RWPE2 (cell line): ENCODE data around the gene MEGF8.
A peak's percentile ranks its signal among the peaks of the same experiment; 100 is the strongest.
"Not testable (repeated sequence)": the region's sequence is repeated elsewhere in the genome, so short reads cannot be mapped to it uniquely, and the experiment has no call there.

Experiments used
- ATAC-seq: fragments of 200-7000 bp; cut with Tn5 transposase; 3 replicates; pipeline ENCODE4 v1.9.1; 2021; ENCODE audit warnings: low read depth
- DNase-seq: peaks from one replicate; pipeline ENCODE4 v3.0.0-alpha.2; 2020; ENCODE audit warnings: low spot score
- H3K27ac ChIP-seq: fragments of 450-650 bp; 2 replicates; pipeline ENCODE4 v1.5.1; 2017; ENCODE audit warnings: mild to moderate bottlenecking; ENCODE audit not compliant: poor library complexity, severe bottlenecking
- H3K27me3 ChIP-seq: fragments of 250-450 bp; sonication (Bioruptor Pico); 2 replicates; pipeline ENCODE4 v1.5.1; 2021; ENCODE audit warnings: mild to moderate bottlenecking, moderate library complexity; ENCODE audit not compliant: insufficient read depth, poor library complexity, severe bottlenecking
- H3K36me3 ChIP-seq: fragments of 250-450 bp; sonication (Bioruptor Pico); 2 replicates; pipeline ENCODE4 v1.5.1; 2020; ENCODE audit warnings: low read depth, mild to moderate bottlenecking, moderate library complexity
- H3K4me1 ChIP-seq: fragments of 250-450 bp; sonication (Bioruptor Pico); 2 replicates; pipeline ENCODE4 v1.5.1; 2021; ENCODE audit warnings: mild to moderate bottlenecking, moderate library complexity; ENCODE audit not compliant: insufficient read depth, poor library complexity, severe bottlenecking
- H3K4me3 ChIP-seq: fragments of 250-450 bp; sonication (Bioruptor Pico); 2 replicates; pipeline ENCODE4 v1.5.1; 2021; ENCODE audit warnings: mild to moderate bottlenecking, moderate library complexity; ENCODE audit not compliant: severe bottlenecking
- H3K9me3 ChIP-seq: fragments of 250-450 bp; sonication (Bioruptor Pico); 2 replicates; pipeline ENCODE4 v1.5.1; 2021; ENCODE audit warnings: mild to moderate bottlenecking, moderate library complexity; ENCODE audit not compliant: severe bottlenecking
- CTCF ChIP-seq: fragments of 450-650 bp; IDR thresholded peaks from one replicate; pipeline ENCODE4 v1.5.1; 2017; ENCODE audit warnings: mild to moderate bottlenecking, moderate library complexity; ENCODE audit not compliant: poor library complexity, severe bottlenecking

Gene MEGF8

DNA sequence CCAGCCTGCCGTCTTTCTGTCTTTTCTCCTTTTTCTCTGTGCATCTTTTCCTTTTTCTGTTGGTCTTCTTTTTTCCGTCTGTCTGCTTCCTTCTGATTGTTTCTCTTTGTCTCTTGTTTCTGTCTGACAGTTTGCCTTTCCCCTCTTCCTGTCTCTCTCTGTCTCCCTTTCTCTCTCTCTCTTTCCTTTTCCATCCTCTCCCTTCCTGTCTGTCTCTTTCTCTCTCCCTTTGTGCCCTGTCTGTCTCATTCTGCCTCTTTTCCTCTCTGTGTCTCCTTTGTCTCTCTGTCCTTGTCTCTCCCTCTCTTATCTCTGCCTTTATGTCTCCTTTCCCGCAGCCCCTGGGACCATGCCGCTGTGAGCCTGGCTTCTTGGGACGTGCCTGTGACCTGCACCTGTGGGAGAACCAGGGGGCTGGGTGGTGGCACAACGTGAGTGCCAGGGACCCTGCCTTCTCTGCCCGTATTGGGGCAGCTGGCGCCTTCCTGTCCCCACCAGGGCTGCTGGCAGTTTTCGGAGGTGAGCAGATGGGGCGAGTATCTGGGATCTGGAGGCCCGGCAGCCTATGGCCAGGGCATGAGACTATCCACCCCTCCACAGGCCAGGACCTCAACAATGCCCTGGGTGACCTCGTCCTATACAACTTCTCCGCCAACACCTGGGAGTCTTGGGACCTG is 9.4 kb downstream of the MEGF8 start:
- H3K36me3 ChIP-seq: peaks cover 5% of the 10 kb centered on the region
- H3K4me3 ChIP-seq: no peak overlapping the region
- DNase-seq (no peak), ATAC-seq (no peak)
- H3K27ac ChIP-seq: no peak overlapping the region
- no peaks in the 10 kb centered on the region for H3K4me1 ChIP-seq
- H3K27me3 ChIP-seq: no peaks in the 10 kb centered on the region
- no peaks in the 10 kb centered on the region for H3K9me3 ChIP-seq
- no peak for TF ChIP-seq CTCF

DNA sequence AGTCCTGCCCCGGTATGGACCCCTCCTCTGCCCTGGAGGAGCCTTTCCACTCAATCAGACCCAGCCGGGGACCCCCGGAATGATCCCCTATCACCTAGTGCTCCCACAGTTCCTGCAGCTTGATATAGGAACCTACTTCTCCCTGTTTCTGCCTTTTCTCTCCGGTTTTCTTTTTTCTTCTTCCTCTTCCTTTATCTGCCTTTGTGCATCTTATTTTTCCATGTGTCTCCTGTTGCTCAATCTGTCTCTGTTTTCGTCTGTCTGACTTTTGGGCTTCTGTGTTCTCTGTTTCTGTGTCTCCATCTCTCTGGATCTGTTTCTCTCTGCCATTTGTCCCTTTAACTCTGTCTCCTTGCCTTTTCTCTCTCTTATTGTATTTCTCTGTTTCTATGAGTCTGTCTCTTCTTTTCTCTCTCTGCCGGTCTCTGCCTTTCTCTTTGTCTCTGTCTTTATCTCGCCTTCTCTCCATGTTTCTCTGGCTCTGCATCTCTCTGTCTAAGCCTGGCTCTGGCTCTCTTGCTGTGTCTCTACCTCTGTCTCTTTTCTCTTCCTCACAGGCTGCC is 10.0 kb downstream of the MEGF8 start:
- no peak for TF ChIP-seq CTCF
- Histone ChIP-seq H3K27ac (no peak overlapping the region), H3K27me3 (no peaks in the 10 kb centered on the region), H3K4me1 (no peaks in the 10 kb centered on the region), H3K4me3 (no peak overlapping the region), H3K36me3 (peaks cover 8% of the 10 kb centered on the region), H3K9me3 (no peaks in the 10 kb centered on the region)
- DNase-seq: no peak
- no peak for ATAC-seq

DNA sequence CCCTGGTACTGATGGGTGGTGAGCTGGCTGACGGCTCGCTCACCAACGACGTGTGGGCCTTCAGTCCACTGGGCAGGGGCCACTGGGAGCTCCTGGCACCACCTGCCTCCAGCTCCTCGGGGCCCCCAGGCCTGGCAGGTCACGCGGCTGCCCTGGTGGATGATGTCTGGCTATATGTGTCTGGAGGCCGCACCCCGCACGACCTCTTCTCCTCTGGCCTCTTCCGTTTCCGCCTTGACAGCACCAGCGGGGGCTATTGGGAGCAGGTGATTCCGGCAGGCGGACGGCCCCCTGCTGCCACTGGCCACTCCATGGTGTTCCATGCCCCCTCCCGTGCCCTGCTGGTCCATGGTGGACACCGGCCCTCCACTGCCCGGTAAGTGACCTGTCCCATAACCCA is 10.5 kb downstream of the MEGF8 start:
- ATAC-seq (no peak), DNase-seq (peak; percentile 54)
- Histone ChIP-seq H3K4me3 (no peak overlapping the region), H3K4me1 (no peaks in the 10 kb centered on the region), H3K27me3 (no peaks in the 10 kb centered on the region), H3K27ac (no peak overlapping the region), H3K9me3 (no peaks in the 10 kb centered on the region), H3K36me3 (peaks cover 8% of the 10 kb centered on the region)
- TF ChIP-seq CTCF: no peak

DNA sequence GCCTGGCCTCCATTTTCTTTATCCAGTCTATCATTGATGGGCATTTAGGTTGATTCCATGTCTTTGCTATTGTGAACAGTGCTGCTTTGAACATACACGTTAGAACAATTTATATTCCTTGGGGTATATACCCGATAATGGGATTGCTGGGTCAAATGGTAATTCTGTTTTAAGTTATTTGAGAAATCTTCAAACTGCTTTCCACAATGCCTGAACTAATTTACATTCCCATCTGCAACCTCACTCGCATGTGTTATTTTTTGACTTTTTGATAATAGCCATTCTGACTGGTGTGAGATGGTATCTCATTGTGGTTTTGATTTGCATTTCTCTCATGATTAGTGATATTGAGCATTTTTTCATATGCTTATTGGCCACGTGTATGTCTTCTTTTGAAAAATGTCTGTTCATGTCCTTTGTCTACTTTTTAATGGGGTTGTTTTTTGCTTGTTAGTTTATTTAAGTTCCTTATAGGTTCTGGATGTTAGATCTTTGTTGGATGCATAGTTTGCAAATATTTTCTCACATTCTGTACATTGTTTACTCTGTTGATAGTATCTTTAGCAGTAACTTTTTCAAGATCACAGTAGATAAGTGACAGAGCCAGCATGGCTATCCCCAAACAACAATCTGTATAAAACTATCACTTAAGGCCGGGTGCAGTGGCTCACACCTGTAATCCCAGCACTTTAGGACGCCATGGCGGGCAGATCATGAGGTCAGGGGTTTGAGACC is 13.9 kb downstream of the MEGF8 start:
- not testable (repeated sequence) for DNase-seq, H3K27me3 ChIP-seq, ATAC-seq, H3K36me3 ChIP-seq, H3K27ac ChIP-seq, H3K4me3 ChIP-seq, H3K4me1 ChIP-seq, H3K9me3 ChIP-seq

DNA sequence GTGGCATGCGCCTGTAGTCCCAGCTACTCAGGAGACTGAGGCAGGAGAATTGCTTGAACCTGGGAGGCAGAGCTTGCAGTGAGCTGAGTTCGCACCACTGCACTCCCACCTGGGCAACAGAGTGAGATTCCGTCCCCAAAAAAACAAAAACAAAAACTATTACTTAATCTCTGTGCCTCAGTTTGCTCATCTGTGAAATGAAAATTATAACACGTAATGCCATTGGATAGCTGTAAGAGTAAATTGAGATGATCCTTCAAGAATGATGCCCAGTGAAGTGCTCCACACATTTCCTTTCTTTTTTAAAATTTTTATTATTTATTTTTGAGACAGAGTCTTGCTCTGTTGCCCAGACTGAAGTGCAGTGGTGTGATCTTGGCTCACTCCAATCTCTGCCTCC is 14.5 kb downstream of the MEGF8 start:
- not testable (repeated sequence) for H3K27me3 ChIP-seq, H3K9me3 ChIP-seq, H3K36me3 ChIP-seq, H3K4me3 ChIP-seq, H3K4me1 ChIP-seq, ATAC-seq, DNase-seq, H3K27ac ChIP-seq
